NCI-H2171 (cell line): ENCODE measurements around the gene DENND4C.
"Not testable (repeated sequence)": the region's sequence is repeated elsewhere in the genome, so short reads cannot be mapped to it uniquely, and the experiment has no call there.

Experiments used
- DNase-seq: peaks from one replicate; lab custom pipeline; 2025; lab: John Stamatoyannopoulos, UW

The DENND4C gene

DNA sequence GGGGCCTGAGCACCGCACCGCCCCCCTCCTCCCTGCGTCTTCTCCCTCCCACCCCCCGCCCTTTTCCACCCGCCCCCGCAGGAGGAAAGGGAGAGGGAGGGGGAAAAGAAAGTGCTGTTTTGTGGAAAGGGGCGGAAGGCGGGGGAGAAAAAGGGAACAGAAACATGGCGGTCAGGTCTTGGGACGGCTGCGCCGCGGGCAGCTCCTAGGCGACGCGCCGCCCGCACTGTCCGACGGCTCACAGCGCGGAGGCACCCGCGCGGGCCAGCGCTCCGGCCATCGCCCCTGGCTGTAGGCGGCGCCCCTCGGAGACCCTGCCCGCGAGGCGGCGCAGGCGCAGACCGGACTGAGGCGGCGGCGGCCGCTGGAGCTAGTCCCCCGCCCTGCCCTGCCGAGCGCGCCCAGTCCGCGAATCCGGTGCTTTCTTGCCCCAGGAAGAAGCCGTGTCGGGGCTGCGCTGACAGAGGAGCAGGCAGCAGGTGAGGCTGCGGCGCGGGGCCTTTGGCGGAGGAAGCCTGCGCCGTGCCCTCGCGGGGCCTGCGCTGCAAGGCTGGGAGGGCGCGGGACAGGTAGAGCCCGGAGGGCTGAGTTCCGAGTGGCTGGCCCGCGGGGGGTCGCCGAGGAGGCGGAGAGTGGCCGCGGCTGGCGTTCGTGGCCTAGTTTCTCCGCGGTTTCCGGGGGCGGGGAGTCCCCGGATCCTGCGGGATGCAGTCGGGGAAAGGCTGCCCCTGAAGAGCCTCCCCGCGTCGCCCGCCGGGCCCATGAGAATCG is at the start of gene DENND4C:
Gene DENND4C (plus strand): TSS at position 339 of the 771 bp plus-strand sequence. CDS start 45,482 bp downstream, outside the sequence.
- peak; percentile 64 for DNase-seq

DNA sequence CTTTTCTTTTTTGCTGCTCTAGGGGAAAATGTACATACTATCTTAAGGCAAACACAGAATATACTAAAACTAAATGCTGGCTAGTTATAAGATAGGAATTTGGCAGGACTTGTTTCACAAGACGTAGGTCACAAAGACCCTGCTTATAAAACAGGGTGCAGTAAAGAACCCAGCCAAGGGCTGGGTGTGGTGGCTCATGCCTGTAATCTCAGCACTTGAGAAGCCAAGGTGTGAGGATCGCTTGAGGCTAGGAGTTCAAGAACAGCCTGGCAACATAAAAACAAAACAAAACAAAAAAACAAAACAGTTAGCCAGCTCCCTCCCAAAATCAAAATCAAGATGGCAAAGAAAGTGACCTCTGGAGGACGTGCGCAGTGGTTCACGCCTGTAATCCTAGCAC is 49.5 kb upstream of the DENND4C start:
- no peak for DNase-seq

DNA sequence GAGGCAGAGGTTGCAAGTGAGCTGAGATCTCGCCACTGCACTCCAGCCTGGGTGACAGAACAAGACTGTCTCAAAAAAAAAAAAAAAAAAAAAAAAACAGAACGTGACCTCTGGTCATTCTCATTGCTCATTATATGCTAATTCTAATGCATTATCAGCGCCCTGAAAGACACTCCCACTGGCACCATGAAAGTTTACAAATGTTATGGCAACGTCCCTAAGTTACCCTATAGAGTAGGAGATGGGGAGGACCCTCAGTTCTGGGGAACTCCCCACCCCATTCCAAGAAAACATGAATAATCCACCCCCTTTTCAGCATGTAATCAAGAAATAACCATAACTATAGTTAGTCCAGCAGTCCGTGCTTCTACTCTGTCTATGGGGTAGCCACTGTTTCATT is 48.9 kb upstream of the DENND4C start:
- no peak for DNase-seq

DNA sequence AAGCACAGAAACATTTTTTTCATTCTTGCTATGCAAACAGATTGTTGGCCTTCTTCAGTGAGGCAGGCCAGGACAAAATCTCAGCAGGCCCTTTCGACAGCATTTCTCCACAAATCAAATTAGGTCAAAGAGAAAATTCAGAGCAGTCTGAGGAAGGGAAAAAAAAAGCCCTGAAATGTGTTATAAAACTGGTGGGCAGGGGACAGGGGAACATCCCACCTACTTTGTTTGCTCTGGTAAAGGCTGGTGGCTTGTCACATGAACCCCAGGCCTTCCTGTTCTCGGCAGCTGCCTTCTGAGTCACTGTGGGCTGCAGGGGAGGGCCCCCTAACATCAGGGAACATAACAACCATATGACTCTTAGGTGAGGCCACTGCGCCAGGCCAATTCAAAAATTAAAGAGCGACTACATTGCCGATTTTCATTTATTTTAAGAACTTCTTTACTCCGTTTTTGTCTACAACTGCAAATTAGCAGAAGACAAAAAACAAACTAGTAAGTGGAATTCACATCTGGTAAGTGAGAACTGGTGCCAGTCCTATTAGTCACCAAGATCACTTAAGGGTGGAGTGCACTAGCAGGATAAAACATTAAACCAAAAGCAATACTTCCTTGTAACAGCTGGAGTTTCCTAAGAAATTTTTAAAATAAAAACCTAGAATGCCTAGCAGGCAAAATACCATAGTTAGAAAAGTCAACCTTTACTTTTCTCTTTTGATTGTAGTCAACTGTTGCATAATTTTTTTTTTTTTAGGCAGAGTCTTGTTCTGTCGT is 46.2 kb upstream of the DENND4C start:
- no peak for DNase-seq

DNA sequence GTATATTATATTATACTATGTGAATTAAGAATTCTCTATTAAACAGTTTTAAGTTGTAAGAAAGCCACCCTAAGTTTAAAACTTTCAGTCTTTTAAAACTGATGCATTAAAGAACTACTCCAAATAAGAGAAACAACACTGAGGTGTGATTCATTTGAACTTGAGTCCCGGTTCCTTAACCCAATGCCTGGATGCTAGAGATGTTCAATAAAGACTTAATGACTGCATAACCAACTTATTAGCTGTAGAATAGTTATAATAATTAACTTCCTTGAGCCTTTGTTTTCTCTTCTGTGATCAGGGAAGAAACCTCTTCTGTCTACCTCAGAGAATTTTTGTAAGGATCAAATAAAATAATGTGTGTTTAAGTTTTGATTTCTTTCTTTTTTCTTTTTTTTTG is 45.3 kb upstream of the DENND4C start:
- DNase-seq: no peak

DNA sequence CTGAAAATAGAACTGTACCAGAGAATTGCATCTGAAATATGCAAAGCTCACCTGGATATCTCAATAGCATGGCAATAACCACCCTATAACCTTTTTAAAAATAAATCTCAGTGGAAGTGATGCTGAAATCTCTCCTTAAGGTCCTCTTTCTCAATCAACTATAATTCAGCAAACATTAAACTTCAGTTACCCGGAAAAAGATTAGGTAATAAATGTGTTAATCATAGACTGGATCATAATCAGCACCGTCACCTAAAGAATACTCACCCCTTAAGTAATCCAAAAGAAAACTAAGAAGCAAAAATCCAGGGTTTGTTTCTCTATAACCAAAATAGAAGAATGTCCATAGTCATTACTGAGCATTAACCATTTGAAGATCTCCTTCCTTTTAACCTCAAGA is 44.3 kb upstream of the DENND4C start:
- no peak for DNase-seq

DNA sequence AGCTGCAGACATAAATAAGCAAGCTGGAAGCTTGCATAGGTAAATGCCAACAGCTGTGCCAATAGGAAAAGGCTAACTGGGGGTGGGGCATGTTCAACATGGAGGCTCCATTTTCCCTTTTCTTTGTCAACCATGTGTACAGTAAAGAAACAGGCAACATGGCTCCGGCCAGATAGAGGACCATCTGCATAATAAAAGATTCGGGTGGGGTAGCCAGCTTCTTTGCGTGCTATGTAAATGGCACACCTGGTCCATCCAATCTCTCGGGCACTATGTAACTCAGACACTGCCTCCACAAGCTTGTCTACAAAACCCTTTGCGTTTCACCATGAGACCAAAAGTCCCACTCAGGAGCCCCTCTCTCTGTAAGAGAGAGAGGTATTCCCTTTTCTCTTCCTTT is 41.7 kb upstream of the DENND4C start:
- no peak for DNase-seq

DNA sequence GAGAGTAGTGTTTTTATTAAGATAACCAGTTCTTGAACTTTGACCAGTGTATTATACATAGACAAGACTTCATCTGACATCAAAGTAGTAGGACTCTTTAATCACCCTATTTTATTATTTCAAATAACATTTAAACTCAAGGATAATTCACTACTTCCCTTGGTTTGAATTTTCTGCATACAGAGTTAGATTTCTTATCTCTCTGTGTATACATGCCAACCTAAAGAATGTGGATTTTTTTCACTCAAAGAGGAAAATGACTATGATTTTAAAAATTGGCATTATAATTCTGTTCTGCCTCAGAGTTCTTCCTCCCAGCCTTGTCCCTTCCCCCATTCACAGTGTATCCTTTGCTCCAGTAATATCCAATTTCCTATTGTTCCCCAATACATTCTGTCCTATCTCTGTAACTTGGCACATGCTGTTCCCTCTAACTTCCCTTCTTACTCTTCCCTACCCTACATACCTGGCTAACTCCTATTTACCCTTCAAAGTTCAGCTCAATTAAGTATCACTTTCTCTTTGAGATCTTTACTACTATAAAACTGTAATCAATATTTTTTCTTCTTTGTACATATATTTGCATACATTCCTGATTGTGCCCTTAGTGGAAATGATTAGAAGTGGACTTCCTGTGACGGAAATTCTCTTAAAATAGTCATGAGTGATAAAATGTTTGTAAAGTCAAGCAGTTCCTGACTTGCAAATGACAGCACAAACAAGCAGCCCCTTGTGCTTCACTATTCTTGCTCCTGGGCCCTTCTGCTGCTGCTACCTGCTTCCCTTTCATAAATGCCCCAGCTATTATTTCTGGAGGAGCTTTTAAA is 38.1 kb upstream of the DENND4C start:
- DNase-seq: no peak

DNA sequence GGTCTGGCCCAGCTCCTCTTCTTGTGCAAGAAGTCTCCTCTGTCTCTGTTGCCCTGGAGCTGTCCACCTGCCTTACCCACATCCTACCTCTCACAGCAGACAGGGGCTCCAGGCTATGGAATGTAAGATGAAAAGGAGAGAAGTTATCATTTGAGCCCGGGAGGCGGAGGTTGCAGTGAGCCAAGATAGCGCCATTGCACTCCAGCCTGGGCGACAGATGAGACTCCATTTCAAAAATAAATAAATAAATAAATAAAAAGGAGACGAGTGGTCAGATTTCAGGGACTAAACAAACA is 37.5 kb upstream of the DENND4C start:
- no peak for DNase-seq

DNA sequence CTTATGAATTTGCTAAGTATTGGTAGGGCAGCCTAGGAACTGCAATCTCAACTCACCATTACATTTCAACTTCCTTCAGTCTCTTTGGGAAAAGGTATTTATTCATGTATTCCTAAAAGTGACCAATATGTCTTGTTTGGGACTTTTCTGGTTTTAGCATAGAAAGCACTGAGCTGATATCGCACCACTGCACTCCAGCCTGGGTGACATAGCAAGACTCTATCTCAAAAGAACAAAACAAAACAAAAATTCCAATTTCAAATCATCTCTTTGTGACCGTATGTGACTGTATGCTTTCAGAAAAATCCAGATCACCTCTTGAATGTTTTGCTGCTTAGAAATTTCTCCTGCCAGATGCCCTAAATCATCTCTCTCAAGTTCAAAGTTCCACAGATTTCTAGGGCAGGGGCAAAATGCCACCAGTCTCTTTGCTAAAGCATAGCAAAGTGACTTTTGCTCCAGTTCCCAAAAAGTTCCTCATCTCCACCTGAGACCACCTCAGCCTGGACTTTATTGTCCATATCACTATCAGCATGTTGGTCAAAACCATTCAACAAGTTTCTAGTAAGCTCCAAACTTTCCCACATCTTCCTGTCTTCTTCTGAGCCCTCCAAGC is 37.0 kb upstream of the DENND4C start:
- not testable (repeated sequence) for DNase-seq

DNA sequence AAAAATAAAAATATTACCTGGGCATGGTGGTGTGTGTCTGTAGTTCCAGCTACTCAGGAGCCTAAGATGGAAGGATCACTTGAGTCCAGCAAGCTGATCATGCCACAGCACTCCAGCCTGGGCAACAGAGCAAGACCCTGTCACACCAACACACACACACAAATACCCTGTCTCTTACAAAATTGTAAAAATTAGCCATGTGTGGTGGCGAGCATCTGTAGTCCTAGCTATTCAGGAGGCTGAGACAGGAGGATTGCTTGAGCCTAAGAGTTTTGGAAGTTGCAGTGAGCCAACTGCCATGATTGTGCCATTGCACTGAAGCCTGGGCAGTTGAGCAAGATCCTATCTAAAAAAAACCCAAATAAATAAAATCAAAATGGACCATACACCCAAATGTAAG is 32.1 kb upstream of the DENND4C start:
- no peak for DNase-seq

DNA sequence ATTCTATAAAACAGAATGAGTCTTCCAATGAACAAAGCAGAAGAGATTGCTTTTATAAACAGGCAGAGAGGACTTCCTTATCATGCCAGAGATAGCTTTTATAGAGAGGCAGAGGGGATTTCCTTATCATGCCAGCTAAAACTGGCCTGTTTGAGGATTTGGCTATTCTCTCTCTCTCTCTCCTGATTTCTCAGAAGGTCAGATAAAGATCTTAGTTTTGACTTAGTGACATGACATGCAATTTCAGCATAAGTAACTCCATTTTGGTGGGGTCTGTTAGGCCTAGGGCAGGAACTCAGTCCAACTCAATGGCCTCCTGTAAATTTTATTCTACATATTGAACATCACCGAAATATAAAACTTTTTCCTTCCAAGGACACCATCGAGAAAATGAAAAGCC is 31.5 kb upstream of the DENND4C start:
- DNase-seq: no peak

DNA sequence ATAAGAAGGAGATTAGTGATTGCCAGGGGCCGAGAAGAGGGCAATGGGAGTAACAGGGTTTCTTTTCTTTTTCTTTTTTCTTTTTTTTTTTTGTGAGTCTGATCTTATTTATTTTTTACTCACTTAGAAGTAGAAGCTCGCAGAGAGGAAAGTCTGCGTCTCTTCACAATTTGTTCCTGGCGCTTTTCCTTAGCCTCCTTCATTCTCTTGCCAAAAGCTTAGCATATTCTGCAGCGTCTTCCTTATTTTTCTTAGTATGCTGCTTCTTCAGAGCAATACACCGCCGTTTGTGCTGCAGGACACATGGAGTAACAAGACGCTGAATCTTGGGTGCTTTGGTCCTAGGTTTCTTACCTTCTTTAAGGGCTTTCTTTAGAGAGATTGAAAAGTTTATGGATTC is 30.3 kb upstream of the DENND4C start:
- no peak for DNase-seq

DNA sequence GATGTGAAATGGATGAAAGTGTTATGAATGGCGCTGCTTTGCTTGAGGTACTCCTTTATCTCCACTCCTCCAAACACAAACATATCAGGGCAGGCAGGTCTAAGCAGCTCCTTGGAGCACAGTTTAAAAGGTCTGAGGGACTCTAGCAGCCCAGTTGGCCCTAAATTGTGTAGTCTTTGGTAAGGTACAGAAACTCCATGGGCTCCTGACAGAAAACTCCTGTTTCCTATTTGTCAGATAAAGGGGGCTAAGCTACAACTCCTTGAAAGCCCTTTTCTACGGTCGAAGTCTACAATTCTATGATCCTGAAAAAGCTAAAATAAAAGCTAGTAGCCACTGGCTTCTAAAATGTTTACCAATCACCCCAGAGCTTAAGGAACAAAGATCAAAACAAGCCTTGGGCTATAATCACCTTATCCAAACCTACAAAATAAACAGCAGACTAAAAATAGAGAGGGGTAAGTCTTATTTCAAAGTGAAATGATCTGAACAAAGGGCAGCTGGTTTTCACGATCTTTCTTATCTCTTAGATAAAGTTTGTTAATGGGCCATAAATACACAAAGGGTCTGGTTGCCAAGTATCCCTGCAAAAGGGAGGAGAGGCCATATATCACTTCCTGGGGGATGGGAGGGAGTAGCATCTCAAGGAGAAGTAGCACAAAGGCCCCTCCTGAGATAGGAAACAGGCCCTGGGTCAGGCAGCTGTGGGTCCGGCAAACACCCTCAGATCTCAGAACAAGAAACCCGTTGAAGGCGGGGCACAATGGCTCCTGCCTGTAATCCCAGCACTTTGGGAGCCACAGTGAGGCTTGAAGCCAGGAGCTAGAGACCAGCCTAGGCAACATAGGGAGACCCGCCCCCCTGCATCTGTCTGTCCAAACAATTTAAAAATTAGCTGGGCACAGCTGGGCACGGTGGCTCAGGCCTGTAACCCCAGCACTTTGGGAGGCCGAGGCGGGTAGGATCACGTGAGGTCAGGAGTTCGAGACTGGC is 28.3 kb upstream of the DENND4C start:
- no peak for DNase-seq

DNA sequence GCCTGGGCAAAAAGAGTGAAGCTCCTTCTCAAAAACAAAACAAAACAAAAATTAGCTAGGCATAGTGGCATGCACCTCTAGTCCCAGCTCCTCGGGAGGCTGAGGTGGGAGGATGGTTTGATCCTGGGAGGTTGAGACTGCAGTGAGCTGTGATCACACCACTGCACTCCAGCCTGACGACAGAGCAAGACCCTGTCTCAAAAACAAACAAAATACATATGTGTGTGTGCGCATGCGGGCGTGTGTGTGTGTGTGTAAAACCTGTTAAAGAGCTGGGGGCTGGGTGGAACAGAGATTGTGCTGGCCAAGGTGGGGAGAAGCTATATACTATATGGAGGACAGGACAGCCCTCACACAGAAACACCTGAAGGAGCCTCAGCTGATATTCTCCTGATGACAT is 27.4 kb upstream of the DENND4C start:
- no peak for DNase-seq

DNA sequence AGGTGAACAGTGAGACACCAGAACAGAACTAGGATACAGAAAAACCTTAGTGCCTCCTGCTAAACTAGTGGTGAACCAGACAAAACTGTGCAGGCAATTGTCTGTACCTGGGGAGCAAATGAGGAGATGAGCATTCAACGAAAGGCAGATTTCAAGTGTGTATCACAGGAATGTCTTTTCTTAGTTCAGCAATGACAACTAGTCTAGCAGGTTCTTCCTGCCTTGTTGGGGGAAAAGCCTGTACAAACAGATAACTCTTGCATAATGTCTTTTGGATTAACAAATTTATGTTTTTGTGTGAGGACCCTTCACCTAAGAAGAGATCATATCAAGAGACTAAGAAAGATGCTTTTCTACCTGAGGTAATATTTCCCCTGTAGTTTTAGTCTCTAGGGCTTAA is 21.8 kb upstream of the DENND4C start:
- DNase-seq: no peak

DNA sequence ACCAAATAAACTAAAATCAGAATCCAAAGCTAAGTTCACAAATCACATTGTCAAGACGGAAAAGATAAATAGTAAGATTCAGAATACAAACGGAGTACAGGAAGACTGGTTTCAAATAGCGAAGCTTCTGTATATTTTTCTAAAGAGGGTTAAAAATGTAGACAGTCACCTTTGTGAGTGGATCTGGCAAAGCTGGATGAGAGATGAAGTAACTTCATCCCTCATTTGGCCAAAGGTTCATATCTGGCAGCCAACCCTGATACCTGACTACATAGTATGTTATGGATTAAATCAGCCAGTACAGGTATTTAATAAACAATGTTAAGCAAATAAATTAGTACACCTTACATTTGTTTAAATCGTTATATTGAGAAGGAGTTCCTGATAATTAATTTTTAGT is 21.3 kb upstream of the DENND4C start:
- no peak for DNase-seq

DNA sequence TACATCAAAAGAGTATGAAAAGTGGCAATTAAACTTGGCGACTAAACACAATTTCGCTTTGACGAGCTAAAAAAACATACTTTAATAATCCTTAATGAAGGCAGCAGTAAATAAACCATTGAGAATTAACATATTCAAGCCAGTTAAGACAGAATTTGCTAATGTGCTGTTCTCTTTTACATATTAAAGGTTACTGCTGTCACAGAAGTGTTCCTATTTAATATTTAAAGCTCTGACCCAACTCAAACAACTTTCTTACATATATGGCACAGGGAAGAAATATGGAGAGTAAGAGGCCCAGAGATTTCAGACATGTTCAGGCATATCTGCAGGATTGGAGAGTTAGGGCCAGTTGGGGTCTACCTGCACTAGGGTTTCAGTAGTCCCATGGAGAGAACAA is 16.7 kb upstream of the DENND4C start:
- no peak for DNase-seq

DNA sequence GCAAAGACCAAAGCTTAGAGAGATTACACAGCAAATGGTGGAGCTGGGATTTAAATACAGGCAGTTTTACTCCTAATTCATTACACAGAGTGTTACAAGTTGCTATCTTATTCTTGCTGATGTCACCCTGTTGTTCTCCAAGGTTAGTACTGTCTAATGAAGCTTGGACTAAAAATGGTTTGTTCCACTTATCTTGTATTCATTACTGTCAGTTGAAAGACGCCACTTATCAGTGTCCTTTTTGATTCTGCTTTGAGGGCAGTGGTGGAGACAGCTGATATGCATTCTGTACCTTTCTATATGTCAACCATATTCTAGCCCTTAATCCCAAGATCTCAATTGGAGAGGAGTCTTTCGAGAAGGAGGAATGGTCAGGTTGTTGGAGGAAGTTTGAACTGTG is 14.0 kb upstream of the DENND4C start:
- no peak for DNase-seq

DNA sequence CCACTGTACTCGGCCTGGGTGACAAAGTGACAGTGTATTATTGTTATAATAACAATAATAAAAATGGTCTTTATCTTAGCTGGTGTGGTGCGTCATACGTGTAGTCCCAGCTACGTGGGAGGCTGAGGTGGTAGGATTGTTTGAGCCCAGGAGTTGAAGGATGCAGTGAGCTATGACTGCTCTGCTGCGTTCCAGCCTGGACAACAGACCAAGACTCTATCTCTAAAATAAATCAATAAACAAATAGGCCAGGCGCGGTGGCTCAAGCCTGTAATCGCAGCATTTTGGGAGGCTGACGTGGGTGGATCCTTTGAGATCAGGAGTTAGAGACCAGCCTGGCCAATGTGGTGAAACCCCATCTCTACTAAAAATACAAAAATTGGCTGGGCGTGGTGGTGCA is 9.2 kb upstream of the DENND4C start:
- DNase-seq: no peak

DNA sequence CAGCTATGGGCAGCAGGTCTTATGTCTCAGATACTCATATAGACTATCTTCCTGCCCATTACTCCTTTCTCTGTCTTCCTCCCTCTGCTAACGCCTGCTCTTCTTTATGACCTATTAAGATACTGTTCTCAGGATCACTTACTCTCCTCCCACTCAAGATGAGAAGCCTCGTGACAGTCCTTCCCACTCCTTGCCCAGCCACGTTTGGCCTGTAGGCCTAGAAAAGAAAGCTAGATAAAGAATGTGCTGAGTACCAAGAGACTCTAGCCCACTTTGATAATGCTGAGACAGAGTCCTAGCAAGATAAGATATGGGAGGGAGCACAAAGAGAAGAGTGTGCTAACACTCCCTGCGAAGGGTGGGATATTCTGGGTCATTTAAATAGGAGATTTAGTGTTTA is 6.8 kb upstream of the DENND4C start:
- no peak for DNase-seq
